Trophoblast cell (in vitro differentiated cells and primary cell): ENCODE data around the gene CTIF.

Experiments used
- DNase-seq, 2 donors: peaks; one replicate each; pipeline ENCODE4 v3.0.0-alpha.2; 2016
- H2AFZ ChIP-seq: 2 replicates; pipeline ENCODE4 v1.6.1; 2013; ENCODE audit warnings: low read length, moderate library complexity, mild to moderate bottlenecking; ENCODE audit not compliant: insufficient read depth, poor library complexity
- H2AK5ac ChIP-seq: 2 replicates; pipeline ENCODE4 v1.6.1; 2013; ENCODE audit warnings: mild to moderate bottlenecking, low read length
- H2BK120ac ChIP-seq: 2 replicates; pipeline ENCODE4 v1.6.1; 2013; ENCODE audit warnings: low read length, mild to moderate bottlenecking, moderate library complexity; ENCODE audit not compliant: insufficient read depth, poor library complexity
- H2BK12ac ChIP-seq: 2 replicates; pipeline ENCODE4 v1.6.1; 2013; ENCODE audit warnings: mild to moderate bottlenecking, low read length, moderate library complexity
- H2BK5ac ChIP-seq: 2 replicates; pipeline ENCODE4 v1.6.1; 2013; ENCODE audit warnings: low read length, low read depth, moderate library complexity, mild to moderate bottlenecking; ENCODE audit not compliant: poor library complexity
- H3K14ac ChIP-seq: 2 replicates; pipeline ENCODE4 v1.6.1; 2013; ENCODE audit warnings: mild to moderate bottlenecking, low read length
- H3K18ac ChIP-seq: 2 replicates; pipeline ENCODE4 v1.6.1; 2013; ENCODE audit warnings: mild to moderate bottlenecking, low read length
- H3K23ac ChIP-seq: 2 replicates; pipeline ENCODE4 v1.6.1; 2013; ENCODE audit warnings: low read length
- H3K27ac ChIP-seq: 2 replicates; pipeline ENCODE4 v1.5.1; 2013; ENCODE audit warnings: low read depth, mild to moderate bottlenecking, inconsistent platforms, low read length, moderate library complexity
- H3K27me3 ChIP-seq: 2 replicates; pipeline ENCODE4 v1.6.1; 2013; ENCODE audit warnings: inconsistent platforms, mild to moderate bottlenecking, low read length, moderate library complexity; ENCODE audit not compliant: insufficient read depth
- H3K36me3 ChIP-seq, 2 experiments: 1 replicate in 1 of 2; 2 replicates in 1 of 2; pipeline ENCODE4 v1.6.1; 2013; ENCODE audit warnings: low read length in 2 of 2, mild to moderate bottlenecking in 2 of 2, moderate library complexity in 1 of 2; ENCODE audit not compliant: insufficient read depth in 2 of 2, control insufficient read depth in 1 of 2
- H3K4ac ChIP-seq: 2 replicates; pipeline ENCODE4 v1.6.1; 2013; ENCODE audit warnings: low read depth, mild to moderate bottlenecking, low read length, moderate library complexity
- H3K4me1 ChIP-seq, 2 experiments: 1 replicate in 1 of 2; 2 replicates in 1 of 2; pipeline ENCODE4 v1.6.1; 2013; ENCODE audit warnings: low read length in 2 of 2, mild to moderate bottlenecking in 2 of 2, moderate library complexity in 1 of 2; ENCODE audit not compliant: insufficient read depth in 2 of 2, control insufficient read depth in 1 of 2
- H3K4me2 ChIP-seq: 2 replicates; pipeline ENCODE4 v1.6.1; 2013; ENCODE audit warnings: inconsistent platforms, mild to moderate bottlenecking, low read length, moderate library complexity
- H3K4me3 ChIP-seq: 2 replicates; pipeline ENCODE4 v1.5.1; 2013; ENCODE audit warnings: mild to moderate bottlenecking, low read depth, low read length, inconsistent platforms
- H3K79me1 ChIP-seq: one replicate; pipeline ENCODE4 v1.6.1; 2013; ENCODE audit warnings: low read length
- H3K79me2 ChIP-seq: 2 replicates; pipeline ENCODE4 v1.6.1; 2013; ENCODE audit warnings: low read length, mild to moderate bottlenecking; ENCODE audit not compliant: control insufficient read depth, insufficient read depth, poor library complexity
- H3K9ac ChIP-seq: 2 replicates; pipeline ENCODE4 v1.6.1; 2013; ENCODE audit warnings: mild to moderate bottlenecking, low read length
- H3K9me3 ChIP-seq: 2 replicates; pipeline ENCODE4 v1.6.1; 2013; ENCODE audit warnings: low read depth, mild to moderate bottlenecking, control low read depth, inconsistent platforms, low read length; ENCODE audit not compliant: insufficient read depth
- H4K12ac ChIP-seq: 2 replicates; pipeline ENCODE4 v1.6.1; 2013; ENCODE audit warnings: low read depth, mild to moderate bottlenecking, low read length, moderate library complexity
- H4K8ac ChIP-seq: 2 replicates; pipeline ENCODE4 v1.6.1; 2013; ENCODE audit warnings: low read depth, mild to moderate bottlenecking, low read length, moderate library complexity
- H4K91ac ChIP-seq: one replicate; pipeline ENCODE4 v1.6.1; 2013; ENCODE audit warnings: low read depth, mild to moderate bottlenecking, low read length, moderate library complexity
- WGBS: extraction: QIAGEN DNeasy Blood & Tissue Kit; methylation state at CpG from one replicate; pipeline ENCODE4 v1.1.7; 2013; ENCODE audit warnings: missing lambda C conversion rate; ENCODE audit not compliant: insufficient read length, insufficient coverage; ENCODE audit errors: extremely low coverage; 5-methylcytosine and 5-hydroxymethylcytosine counted together

CTIF gene

GRCh38 chr18:48741866-48742265 lies 203.0 kb downstream of the CTIF start:
- H3K4me1 ChIP-seq, result peaks cover 0 to 5% of the 10 kb centered on the region in 2 experiments
- no peak overlapping the region for H2BK120ac ChIP-seq
- H4K12ac ChIP-seq, result no peak overlapping the region
- no CpG with 5 or more reads among the region's 6 CpGs for WGBS
- no peak overlapping the region for H2BK12ac ChIP-seq
- H3K9me3 ChIP-seq, result no peaks in the 10 kb centered on the region
- H3K79me1 ChIP-seq, result no peaks in the 10 kb centered on the region
- H3K14ac ChIP-seq, result no peak overlapping the region
- H3K4me2 ChIP-seq, result no peak overlapping the region
- H3K79me2 ChIP-seq, result no peaks in the 10 kb centered on the region
- H3K23ac ChIP-seq, result no peak overlapping the region
- H3K9ac ChIP-seq, result no peak overlapping the region
- H2AK5ac ChIP-seq, result no peak overlapping the region
- no peak overlapping the region for H2AFZ ChIP-seq
- H3K27ac ChIP-seq, result no peak overlapping the region
- no peaks in the 10 kb centered on the region for H3K36me3 ChIP-seq
- H4K8ac ChIP-seq, result no peak overlapping the region
- H3K18ac ChIP-seq, result no peak overlapping the region
- H4K91ac ChIP-seq, result no peak overlapping the region
- no peak overlapping the region for H3K4ac ChIP-seq
- no peaks in the 10 kb centered on the region for H3K27me3 ChIP-seq
- H2BK5ac ChIP-seq, result no peak overlapping the region
- H3K4me3 ChIP-seq, result no peak overlapping the region
- no peak for DNase-seq

GRCh38 chr18:48742304-48742703 lies 203.5 kb downstream of the CTIF start:
- Histone ChIP-seq H3K23ac (no peak overlapping the region), H4K8ac (no peak overlapping the region), H3K79me1 (no peaks in the 10 kb centered on the region), H3K18ac (no peak overlapping the region), H3K14ac (no peak overlapping the region), H4K91ac (no peak overlapping the region), H3K4me1 (peaks cover 0 to 5% of the 10 kb centered on the region in 2 experiments), H3K4me3 (no peak overlapping the region), H3K4me2 (no peak overlapping the region), H3K36me3 (no peaks in the 10 kb centered on the region), H2AK5ac (no peak overlapping the region), H3K27me3 (no peaks in the 10 kb centered on the region), H2BK5ac (no peak overlapping the region), H3K27ac (no peak overlapping the region), H3K9me3 (no peaks in the 10 kb centered on the region), H2BK120ac (no peak overlapping the region), H3K4ac (no peak overlapping the region), H3K9ac (no peak overlapping the region), H4K12ac (no peak overlapping the region), H2BK12ac (no peak overlapping the region), H2AFZ (no peak overlapping the region), H3K79me2 (no peaks in the 10 kb centered on the region)
- no CpG with 5 or more reads among the region's 9 CpGs for WGBS
- DNase-seq, result no peak

GRCh38 chr18:48742706-48743475 lies 204.1 kb downstream of the CTIF start:
- H2AFZ ChIP-seq, result no peak overlapping the region
- no peaks in the 10 kb centered on the region for H3K27me3 ChIP-seq
- no peaks in the 10 kb centered on the region for H3K79me2 ChIP-seq
- no peaks in the 10 kb centered on the region for H3K36me3 ChIP-seq
- H3K9ac ChIP-seq, result no peak overlapping the region
- H3K9me3 ChIP-seq, result no peaks in the 10 kb centered on the region
- no peak overlapping the region for H2BK12ac ChIP-seq
- no peak overlapping the region for H4K8ac ChIP-seq
- no peak overlapping the region for H4K91ac ChIP-seq
- no peak overlapping the region for H2BK120ac ChIP-seq
- H3K4me3 ChIP-seq, result no peak overlapping the region
- DNase-seq, result peak in 1 of 2 donors; percentile 38
- no peak overlapping the region for H3K18ac ChIP-seq
- no peak overlapping the region for H4K12ac ChIP-seq
- H3K79me1 ChIP-seq, result no peaks in the 10 kb centered on the region
- H3K4ac ChIP-seq, result no peak overlapping the region
- H2AK5ac ChIP-seq, result no peak overlapping the region
- H3K4me2 ChIP-seq, result no peak overlapping the region
- H3K14ac ChIP-seq, result no peak overlapping the region
- WGBS, result no CpG with 5 or more reads among the region's 11 CpGs
- H2BK5ac ChIP-seq, result no peak overlapping the region
- H3K4me1 ChIP-seq, result peaks cover 0 to 5% of the 10 kb centered on the region in 2 experiments
- H3K27ac ChIP-seq, result no peak overlapping the region
- H3K23ac ChIP-seq, result no peak overlapping the region

- no peaks in the 10 kb centered on the region for H3K27me3 ChIP-seq
- no peak overlapping the region for H4K8ac ChIP-seq
- H3K9ac ChIP-seq, result no peak overlapping the region
- no peak overlapping the region for H2BK12ac ChIP-seq
- no peak overlapping the region for H3K4me3 ChIP-seq
- no peak overlapping the region for H3K4ac ChIP-seq
- H2AFZ ChIP-seq, result no peak overlapping the region
- WGBS, result no CpG with 5 or more reads among the region's 4 CpGs
- no peak for DNase-seq
- H2AK5ac ChIP-seq, result no peak overlapping the region
- no peak overlapping the region for H2BK120ac ChIP-seq
- no peak overlapping the region for H3K18ac ChIP-seq
- no peak overlapping the region for H4K12ac ChIP-seq
- H3K27ac ChIP-seq, result no peak overlapping the region
- no peak overlapping the region for H3K4me2 ChIP-seq
- no peaks in the 10 kb centered on the region for H3K79me2 ChIP-seq
- H3K4me1 ChIP-seq, result peaks cover 0 to 5% of the 10 kb centered on the region in 2 experiments
- no peaks in the 10 kb centered on the region for H3K9me3 ChIP-seq
- no peak overlapping the region for H4K91ac ChIP-seq
- H3K79me1 ChIP-seq, result no peaks in the 10 kb centered on the region
- H3K36me3 ChIP-seq, result no peaks in the 10 kb centered on the region
- no peak overlapping the region for H3K23ac ChIP-seq
- no peak overlapping the region for H2BK5ac ChIP-seq
- no peak overlapping the region for H3K14ac ChIP-seq
These were observed 205.1 kb downstream of the CTIF start for GRCh38 chr18:48743886-48744285.
